HL-60 (cell line): ENCODE data around the gene SP140L.

Source experiments
- DNase-seq, 2 experiments: peaks; one replicate each; pipeline ENCODE4 v3.0.0-alpha.2; 2010 to 2020; ENCODE audit warnings: low read depth in 1 of 2, low spot score in 1 of 2
- H3K27ac ChIP-seq: fragments of 250-450 bp; sonication (Bioruptor Pico); replicated peaks from 2 replicates; pipeline ENCODE4 v1.5.1; 2020; ENCODE audit warnings: mild to moderate bottlenecking, moderate library complexity
- H3K27me3 ChIP-seq: fragments of 250-450 bp; sonication (Bioruptor Pico); 2 replicates; pipeline ENCODE4 v1.5.1; 2021; ENCODE audit warnings: mild to moderate bottlenecking, moderate library complexity; ENCODE audit not compliant: insufficient read depth, poor library complexity, severe bottlenecking
- H3K4me3 ChIP-seq: replicated peaks from 2 replicates; pipeline ENCODE4 v1.5.1; 2011; ENCODE audit warnings: mild to moderate bottlenecking, control low read depth, low read length; ENCODE audit not compliant: insufficient read depth
- CTCF ChIP-seq: IDR thresholded peaks from one replicate; pipeline ENCODE4 v1.5.1; 2011; ENCODE audit warnings: low read length, control low read depth, inconsistent platforms; ENCODE audit not compliant: insufficient read depth
- GABPA ChIP-seq: IDR thresholded peaks from 2 replicates; pipeline ENCODE4 v1.6.1; 2012; ENCODE audit warnings: low read depth
- POLR2AphosphoS5 ChIP-seq: IDR thresholded peaks from 2 replicates; pipeline ENCODE4 v1.6.1; 2012; ENCODE audit warnings: low read depth
- REST ChIP-seq: IDR thresholded peaks from 2 replicates; pipeline ENCODE4 v1.6.1; 2012; ENCODE audit warnings: low read depth; ENCODE audit not compliant: insufficient replicate concordance
- SPI1 ChIP-seq: IDR thresholded peaks from 2 replicates; pipeline ENCODE4 v1.6.1; 2012; ENCODE audit warnings: low read depth, mild to moderate bottlenecking, borderline replicate concordance

SP140L gene

GRCh38 chr2:230444832-230445231, 117.8 kb downstream of the SP140L start:
- no peak for DNase-seq
- Histone ChIP-seq H3K27me3 (no peaks in the 10 kb centered on the region), H3K4me3 (no peak overlapping the region), H3K27ac (no peak overlapping the region)
- TF ChIP-seq POLR2AphosphoS5 (no peak), REST (no peak), CTCF (no peak), SPI1 (no peak), GABPA (no peak)

GRCh38 chr2:230447036-230447435, 120.0 kb downstream of the SP140L start:
- Histone ChIP-seq H3K4me3 (no peak overlapping the region), H3K27me3 (no peaks in the 10 kb centered on the region), H3K27ac (no peak overlapping the region)
- DNase-seq = no peak
- TF ChIP-seq POLR2AphosphoS5 (no peak), GABPA (no peak), CTCF (no peak), REST (no peak), SPI1 (no peak)

GRCh38 chr2:230447455-230448451, 120.8 kb downstream of the SP140L start:
- no peaks in the 10 kb centered on the region for H3K27me3 ChIP-seq
- no peak overlapping the region for H3K4me3 ChIP-seq
- no peak for DNase-seq
- no peak overlapping the region for H3K27ac ChIP-seq
- no peak for TF ChIP-seq CTCF
- no peak for TF ChIP-seq POLR2AphosphoS5
- no peak for TF ChIP-seq SPI1
- TF ChIP-seq GABPA = no peak
- TF ChIP-seq REST = no peak
